Skeletal muscle tissue (tissue), 4 donors: ENCODE data around the gene CHKB. TPM values are rescaled to one million over a fixed set of nuclear protein-coding genes. Genes with fewer than 3 reads are reported as not detected.

Source experiments
- H3K27ac ChIP-seq: one replicate; pipeline ENCODE4 v1.7.0; 2013; ENCODE audit warnings: mild to moderate bottlenecking, low read depth, low read length, inconsistent platforms
- H3K27me3 ChIP-seq, 3 donors: one replicate each; pipeline ENCODE4 v1.7.0; 2013; ENCODE audit warnings: low read length in 3 of 3; ENCODE audit not compliant: control insufficient read depth in 3 of 3, insufficient read depth in 3 of 3
- H3K36me3 ChIP-seq, 3 donors: one replicate each; pipeline ENCODE4 v1.7.0; 2013; ENCODE audit warnings: low read length in 3 of 3; ENCODE audit not compliant: control insufficient read depth in 3 of 3, insufficient read depth in 3 of 3
- H3K4me1 ChIP-seq, 3 donors: one replicate each; pipeline ENCODE4 v1.7.0; 2013; ENCODE audit warnings: low read length in 3 of 3, mild to moderate bottlenecking in 3 of 3; ENCODE audit not compliant: control insufficient read depth in 3 of 3, insufficient read depth in 3 of 3
- H3K4me3 ChIP-seq, 3 donors: one replicate each; pipeline ENCODE4 v1.7.0; 2013; ENCODE audit warnings: low read length in 3 of 3
- H3K9ac ChIP-seq, 3 donors: one replicate each; pipeline ENCODE4 v1.7.0; 2013; ENCODE audit warnings: low read length in 3 of 3, mild to moderate bottlenecking in 3 of 3, moderate library complexity in 2 of 3, low read depth in 1 of 3
- H3K9me3 ChIP-seq, 3 donors: one replicate each; pipeline ENCODE4 v1.7.0; 2013; ENCODE audit warnings: low read length in 3 of 3; ENCODE audit not compliant: control insufficient read depth in 3 of 3
- total RNA-seq: library from RNA; depleted of rRNA; stranded (reverse); fragments of >200 nt; gene quantifications from one replicate; pipeline ENCODE4 v1.2.3, GENCODE V29; 2014
- donor health status: Osteomylitis.

Gene CHKB
- total RNA-seq, 1 donor from 2014 or later: 17.7 TPM

- Histone ChIP-seq H3K36me3 (no peaks in the 10 kb centered on the region), H3K27me3 (peaks cover 33 to 52% (median 44%) of the 10 kb centered on the region in 3 donors)
These were observed 17.3 kb upstream of the CHKB start for GRCh38 chr22:50599816-50600455.

GRCh38 chr22:50597097-50597496, 14.4 kb upstream of the CHKB start:
- Histone ChIP-seq H3K27ac (no peak overlapping the region), H3K9ac (no peak overlapping the region), H3K27me3 (peaks cover 18 to 27% (median 19%) of the 10 kb centered on the region in 3 donors), H3K4me1 (peaks cover 0 to 2% (median 0%) of the 10 kb centered on the region in 3 donors), H3K36me3 (no peaks in the 10 kb centered on the region), H3K4me3 (no peak overlapping the region), H3K9me3 (no peaks in the 10 kb centered on the region)

More at GRCh38 chr22:50599816-50600455, 17.3 kb upstream of the CHKB start:
- Histone ChIP-seq H3K27ac (no peak overlapping the region), H3K9me3 (no peaks in the 10 kb centered on the region), H3K4me3 (no peak overlapping the region), H3K4me1 (peaks cover 0 to 2% (median 0%) of the 10 kb centered on the region in 3 donors), H3K9ac (no peak overlapping the region)

GRCh38 chr22:50595189-50595588, 12.5 kb upstream of the CHKB start:
- Histone ChIP-seq H3K27me3 (peaks cover 10 to 15% (median 11%) of the 10 kb centered on the region in 3 donors), H3K9ac (no peak overlapping the region), H3K9me3 (no peaks in the 10 kb centered on the region), H3K27ac (no peak overlapping the region), H3K36me3 (no peaks in the 10 kb centered on the region), H3K4me3 (no peak overlapping the region), H3K4me1 (peaks cover 0 to 2% (median 0%) of the 10 kb centered on the region in 3 donors)

- no peak overlapping the region for H3K27ac ChIP-seq
These were observed 4.8 kb upstream of the CHKB start for GRCh38 chr22:50587407-50587806.

GRCh38 chr22:50586416-50586815, 3.8 kb upstream of the CHKB start:
- peaks cover 13 to 16% (median 15%) of the 10 kb centered on the region in 3 donors for H3K4me1 ChIP-seq
- peaks cover 0 to 2% (median under 1%) of the 10 kb centered on the region in 3 donors for H3K36me3 ChIP-seq
- H3K27me3 ChIP-seq: no peaks in the 10 kb centered on the region
- H3K27ac ChIP-seq: no peak overlapping the region
- H3K9ac ChIP-seq: no peak overlapping the region
- H3K9me3 ChIP-seq: no peaks in the 10 kb centered on the region
- H3K4me3 ChIP-seq: no peak overlapping the region

More at GRCh38 chr22:50587407-50587806, 4.8 kb upstream of the CHKB start:
- no peak overlapping the region for H3K4me3 ChIP-seq
- no peaks in the 10 kb centered on the region for H3K9me3 ChIP-seq
- peaks cover 8 to 9% (median 8%) of the 10 kb centered on the region in 3 donors for H3K4me1 ChIP-seq
- H3K9ac ChIP-seq: no peak overlapping the region
- H3K36me3 ChIP-seq: no peaks in the 10 kb centered on the region
- no peaks in the 10 kb centered on the region for H3K27me3 ChIP-seq

- Histone ChIP-seq H3K4me3 (no peak overlapping the region), H3K4me1 (peaks cover 18 to 22% (median 19%) of the 10 kb centered on the region in 3 donors), H3K36me3 (peaks cover 0 to 7% (median 5%) of the 10 kb centered on the region in 3 donors), H3K27me3 (no peaks in the 10 kb centered on the region), H3K9me3 (no peaks in the 10 kb centered on the region), H3K27ac (no peak overlapping the region), H3K9ac (no peak overlapping the region)
These were observed 3.1 kb upstream of the CHKB start for GRCh38 chr22:50585781-50586180.

- no peak overlapping the region for H3K9ac ChIP-seq
- no peak overlapping the region for H3K27ac ChIP-seq
- no peaks in the 10 kb centered on the region for H3K27me3 ChIP-seq
- peaks cover 18 to 26% (median 21%) of the 10 kb centered on the region in 3 donors for H3K4me1 ChIP-seq
- H3K9me3 ChIP-seq: no peaks in the 10 kb centered on the region
- H3K36me3 ChIP-seq: peaks cover 0 to 10% (median 8%) of the 10 kb centered on the region in 3 donors
- H3K4me3 ChIP-seq: no peak overlapping the region
These were observed 2.6 kb upstream of the CHKB start for GRCh38 chr22:50585238-50585637.

GRCh38 chr22:50584106-50585096, 1.8 kb upstream of the CHKB start:
- H3K27ac ChIP-seq: no peak overlapping the region
- no peak overlapping the region for H3K4me3 ChIP-seq
- H3K9ac ChIP-seq: peak overlapping the region in 1 of 3 donors; percentile 79
- H3K4me1 ChIP-seq: peaks cover 19 to 35% (median 29%) of the 10 kb centered on the region in 3 donors
- no peaks in the 10 kb centered on the region for H3K27me3 ChIP-seq
- H3K36me3 ChIP-seq: peaks cover under 1 to 17% (median 13%) of the 10 kb centered on the region in 3 donors
- H3K9me3 ChIP-seq: no peaks in the 10 kb centered on the region

GRCh38 chr22:50583294-50583861, 729 bp upstream of the CHKB start:
- Histone ChIP-seq H3K9me3 (no peaks in the 10 kb centered on the region), H3K9ac (peak overlapping the region; percentile 79 to 86 (median 85)), H3K4me3 (peak overlapping the region; percentile 85 to 88 (median 87)), H3K4me1 (peaks cover 29 to 45% (median 40%) of the 10 kb centered on the region in 3 donors), H3K27me3 (no peaks in the 10 kb centered on the region), H3K36me3 (peaks cover 3 to 21% (median 13%) of the 10 kb centered on the region in 3 donors), H3K27ac (peak overlapping the region; percentile 98)
